GM12891 (cell line): ENCODE measurements around the gene STRIP2. TPM values are rescaled to one million over a fixed set of nuclear protein-coding genes. Genes with fewer than 3 reads are reported as not detected.

Experiments used
- DNase-seq: peaks from one replicate; pipeline ENCODE4 v3.0.0; 2011; ENCODE audit warnings: low spot score; ENCODE audit not compliant: insufficient read length
- FAIRE-seq: peaks from 2 replicates; lab custom pipeline; 2011; peaks lifted over from hg19 to GRCh38; lab: Jason Lieb, UNC
- PAX5 ChIP-seq: IDR thresholded peaks from 2 replicates; pipeline ENCODE4 v1.6.1; 2011; ENCODE audit warnings: low read length, moderate library complexity, mild to moderate bottlenecking; ENCODE audit not compliant: insufficient read depth, severe bottlenecking
- POLR2A ChIP-seq: IDR thresholded peaks from 2 replicates; pipeline ENCODE4 v1.6.1; 2011; ENCODE audit warnings: low read depth, low read length, control low read depth
- POLR2AphosphoS5 ChIP-seq: IDR thresholded peaks from 2 replicates; pipeline ENCODE4 v1.6.1; 2011; ENCODE audit warnings: low read depth, low read length, control low read depth
- POU2F2 ChIP-seq: IDR thresholded peaks from 2 replicates; pipeline ENCODE4 v1.6.1; 2011; ENCODE audit warnings: low read depth, mild to moderate bottlenecking, control low read depth, low read length, moderate library complexity
- SPI1 ChIP-seq: IDR thresholded peaks from 2 replicates; pipeline ENCODE4 v1.6.1; 2011; ENCODE audit warnings: low read depth, low read length, control low read depth
- TAF1 ChIP-seq: IDR thresholded peaks from 2 replicates; pipeline ENCODE4 v1.6.1; 2011; ENCODE audit warnings: low read depth, low read length, control low read depth
- polyA plus RNA-seq: library from polyadenylated mRNA; unstranded; fragments of >200 nt; gene quantifications from one replicate; pipeline ENCODE4 v1.2.1, GENCODE V29; 2012; ENCODE audit warnings: low read depth, missing spikeins, inconsistent platforms; ENCODE audit not compliant: missing spikeins

The STRIP2 gene, protein sequence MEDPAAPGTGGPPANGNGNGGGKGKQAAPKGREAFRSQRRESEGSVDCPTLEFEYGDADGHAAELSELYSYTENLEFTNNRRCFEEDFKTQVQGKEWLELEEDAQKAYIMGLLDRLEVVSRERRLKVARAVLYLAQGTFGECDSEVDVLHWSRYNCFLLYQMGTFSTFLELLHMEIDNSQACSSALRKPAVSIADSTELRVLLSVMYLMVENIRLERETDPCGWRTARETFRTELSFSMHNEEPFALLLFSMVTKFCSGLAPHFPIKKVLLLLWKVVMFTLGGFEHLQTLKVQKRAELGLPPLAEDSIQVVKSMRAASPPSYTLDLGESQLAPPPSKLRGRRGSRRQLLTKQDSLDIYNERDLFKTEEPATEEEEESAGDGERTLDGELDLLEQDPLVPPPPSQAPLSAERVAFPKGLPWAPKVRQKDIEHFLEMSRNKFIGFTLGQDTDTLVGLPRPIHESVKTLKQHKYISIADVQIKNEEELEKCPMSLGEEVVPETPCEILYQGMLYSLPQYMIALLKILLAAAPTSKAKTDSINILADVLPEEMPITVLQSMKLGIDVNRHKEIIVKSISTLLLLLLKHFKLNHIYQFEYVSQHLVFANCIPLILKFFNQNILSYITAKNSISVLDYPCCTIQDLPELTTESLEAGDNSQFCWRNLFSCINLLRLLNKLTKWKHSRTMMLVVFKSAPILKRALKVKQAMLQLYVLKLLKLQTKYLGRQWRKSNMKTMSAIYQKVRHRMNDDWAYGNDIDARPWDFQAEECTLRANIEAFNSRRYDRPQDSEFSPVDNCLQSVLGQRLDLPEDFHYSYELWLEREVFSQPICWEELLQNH
- polyA plus RNA-seq, result 0.37 TPM

DNA sequence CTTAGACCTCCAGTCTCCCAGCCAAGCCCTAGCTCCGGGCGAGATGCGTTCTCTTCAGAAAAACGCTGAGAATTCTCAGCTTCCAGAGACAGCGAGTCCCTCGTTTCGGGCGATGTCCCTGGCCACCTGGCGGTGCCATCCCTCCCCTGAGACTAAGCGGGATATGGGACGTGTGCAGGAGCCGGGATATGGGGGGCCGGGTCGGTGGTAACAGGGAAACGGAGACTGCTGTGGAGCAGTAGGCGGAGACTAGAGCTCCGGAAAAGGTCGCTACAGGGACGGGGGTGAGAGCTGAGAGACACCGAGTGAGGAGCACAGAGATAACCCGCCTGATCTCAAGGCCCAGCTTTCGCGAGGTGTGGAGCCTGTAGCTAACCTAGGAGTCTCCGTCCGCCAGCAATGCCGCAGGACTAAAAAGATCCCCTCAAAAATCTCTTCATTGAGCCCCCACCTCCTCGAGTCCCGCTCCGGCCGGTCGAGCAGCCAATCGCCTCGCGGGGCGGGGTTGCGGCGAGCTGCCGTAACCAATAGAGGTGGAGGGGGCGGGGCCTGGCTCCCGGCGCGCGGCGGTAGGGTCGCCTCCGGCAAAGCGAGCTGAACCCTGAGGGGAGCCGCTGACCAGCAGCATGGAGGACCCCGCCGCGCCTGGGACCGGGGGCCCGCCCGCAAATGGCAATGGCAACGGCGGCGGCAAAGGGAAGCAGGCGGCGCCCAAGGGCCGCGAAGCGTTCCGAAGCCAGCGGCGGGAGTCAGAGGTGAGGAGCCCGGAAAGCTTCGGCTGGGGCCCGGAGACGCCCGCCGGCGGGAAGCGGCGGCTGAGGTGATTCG, at the start of gene STRIP2:
Gene STRIP2 (plus strand): TSS at position 586 of the 828 bp plus-strand sequence. CDS start 41 bp downstream, at position 627.
- FAIRE-seq (peak; percentile 87), DNase-seq (peak; percentile 88)
- TF ChIP-seq POLR2AphosphoS5 (no peak), PAX5 (no peak), POU2F2 (no peak), TAF1 (no peak), POLR2A (no peak)

DNA sequence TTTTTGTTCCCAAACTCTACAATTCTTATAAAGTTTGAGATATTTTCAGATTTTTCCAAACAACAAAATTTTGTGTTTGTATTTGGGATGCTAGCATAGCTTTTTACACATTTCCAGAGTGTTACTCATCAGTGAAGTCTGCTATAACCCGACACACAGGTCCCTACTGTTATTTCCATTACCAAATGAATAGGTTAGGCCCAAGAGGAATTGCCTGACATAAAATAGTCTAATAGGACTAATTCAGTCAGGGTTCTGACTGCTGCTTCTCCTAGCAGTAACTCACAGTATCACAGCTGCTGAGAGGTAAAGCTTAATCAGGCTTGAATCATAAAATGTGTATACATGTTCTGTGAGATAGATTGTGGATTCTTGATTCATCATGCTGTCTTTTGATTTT, 49.1 kb upstream of the STRIP2 start:
- TF ChIP-seq POLR2A (no peak), POLR2AphosphoS5 (no peak), POU2F2 (no peak)
- no peak for FAIRE-seq
- DNase-seq, result no peak

DNA sequence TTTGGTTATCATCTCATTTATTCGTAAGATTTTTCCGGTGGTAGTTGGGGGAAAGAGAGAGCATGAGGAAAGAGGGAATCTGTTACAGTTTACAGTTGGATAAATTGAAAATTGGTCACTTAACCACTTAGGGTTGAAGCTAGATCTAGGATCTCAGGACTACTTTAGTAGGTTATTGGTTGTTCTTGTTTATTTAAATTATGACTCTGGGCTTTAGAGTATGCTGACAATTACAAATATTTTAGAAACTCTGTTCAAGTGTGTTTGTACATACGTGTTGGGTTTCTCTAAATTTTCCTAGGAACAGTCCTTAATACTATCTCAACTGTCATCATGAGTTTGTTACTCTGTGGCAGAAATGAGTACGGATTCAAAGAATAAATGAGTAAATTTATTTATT, 48.6 kb upstream of the STRIP2 start:
- DNase-seq, result no peak
- FAIRE-seq, result no peak
- TF ChIP-seq SPI1 (no peak), TAF1 (no peak), POLR2A (no peak), PAX5 (no peak), POLR2AphosphoS5 (no peak), POU2F2 (no peak)

DNA sequence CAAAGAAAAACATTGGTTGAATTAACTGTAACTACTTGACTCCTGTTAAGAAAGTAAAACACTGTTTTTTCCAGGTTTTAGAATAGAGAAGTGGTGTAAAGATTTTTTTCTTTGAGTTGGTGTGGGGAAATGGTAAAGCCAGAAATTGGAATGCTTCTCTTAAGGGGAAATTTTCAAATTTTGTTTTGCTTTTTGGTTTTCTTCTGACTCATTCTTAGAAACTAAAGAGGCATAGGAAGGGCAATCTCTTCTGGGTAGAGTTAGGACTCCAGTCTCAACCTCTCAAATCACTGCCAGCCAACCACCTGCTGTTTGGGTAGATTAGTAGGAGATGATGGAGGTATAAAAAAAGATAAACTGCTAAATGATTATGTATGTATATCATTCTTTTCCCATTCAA, 47.7 kb upstream of the STRIP2 start:
- FAIRE-seq, result no peak
- DNase-seq, result no peak
- TF ChIP-seq TAF1 (no peak), POLR2AphosphoS5 (no peak), SPI1 (no peak), POU2F2 (no peak), PAX5 (no peak), POLR2A (no peak)

DNA sequence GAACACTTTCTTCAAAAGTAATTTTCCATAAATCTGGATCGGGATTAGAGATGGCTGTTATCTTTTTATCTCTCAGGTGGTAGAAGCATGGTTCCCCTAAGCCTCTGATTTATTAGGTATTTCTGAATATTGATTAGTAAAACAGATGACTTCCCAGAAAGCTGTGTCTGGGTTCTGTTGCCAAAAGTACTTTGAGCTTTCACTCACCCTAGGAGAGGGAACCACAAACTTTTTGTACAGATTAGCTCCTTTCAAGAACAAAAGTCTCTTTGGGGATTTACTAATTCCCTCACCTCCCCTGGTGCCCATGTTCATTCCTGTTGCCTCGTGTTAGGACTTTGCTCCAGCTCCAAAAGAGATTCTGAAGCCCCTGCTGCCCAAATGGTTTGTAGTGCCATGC, 46.7 kb upstream of the STRIP2 start:
- no peak for FAIRE-seq
- TF ChIP-seq POLR2AphosphoS5 (no peak), POLR2A (no peak)
- no peak for DNase-seq

DNA sequence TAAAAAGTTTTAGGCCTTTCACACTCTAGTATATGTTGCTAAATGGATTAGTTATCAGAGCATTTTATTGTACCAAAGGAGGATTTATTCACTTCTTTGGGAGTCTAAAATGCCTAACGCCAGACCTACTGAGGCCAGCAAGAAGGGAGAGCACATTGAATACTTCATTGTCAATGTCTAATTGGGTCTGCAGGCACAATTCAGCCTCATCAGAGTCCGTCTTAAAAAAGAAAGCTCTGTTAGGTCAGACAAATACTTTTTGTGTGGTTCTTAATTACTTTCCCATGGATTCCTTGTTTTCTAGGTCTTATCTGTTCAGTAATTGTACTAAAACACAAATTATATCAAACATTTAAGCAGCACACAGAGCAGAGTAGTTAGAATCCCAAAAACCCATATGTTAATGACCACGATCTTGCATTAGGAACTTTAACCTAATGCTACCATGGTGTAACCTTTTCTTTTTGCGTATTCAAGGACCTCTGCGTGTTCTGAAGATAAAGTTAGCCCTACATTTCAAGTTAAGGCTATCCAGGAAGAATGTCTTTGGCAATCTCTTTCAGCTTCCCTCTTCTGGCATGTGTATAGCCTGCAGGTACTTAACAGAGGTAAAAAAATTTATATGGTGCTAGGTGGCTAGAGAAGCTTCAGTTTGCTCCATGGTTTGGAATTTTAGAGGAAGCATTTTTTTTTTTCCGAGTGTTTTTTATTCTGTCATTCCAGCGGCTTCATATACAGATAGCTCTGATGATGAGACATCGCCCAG, 45.7 kb upstream of the STRIP2 start:
- TF ChIP-seq PAX5 (no peak), POLR2AphosphoS5 (no peak), POU2F2 (no peak), SPI1 (no peak), TAF1 (no peak), POLR2A (no peak)
- DNase-seq, result no peak
- no peak for FAIRE-seq

DNA sequence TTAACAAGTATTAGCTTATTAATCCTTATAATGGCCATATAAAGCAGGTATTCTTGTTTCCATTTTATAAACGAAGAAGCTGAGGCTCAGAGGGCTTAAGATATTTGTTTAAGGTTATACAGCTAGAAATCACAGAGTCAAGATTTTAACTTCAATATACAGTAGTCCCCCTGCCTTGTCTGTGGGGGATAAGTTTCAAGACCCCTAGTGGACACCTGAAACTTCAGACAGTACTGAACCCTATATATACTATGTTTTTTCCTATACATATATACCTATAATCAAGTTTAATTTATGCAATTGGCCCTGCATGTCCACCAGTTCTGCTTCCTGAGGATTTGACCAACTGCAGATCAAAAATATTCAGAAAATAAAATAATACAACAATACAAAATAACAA, 44.4 kb upstream of the STRIP2 start:
- DNase-seq, result no peak
- FAIRE-seq, result no peak
- TF ChIP-seq PAX5, result no peak
- no peak for TF ChIP-seq TAF1
- TF ChIP-seq POLR2A, result no peak
- TF ChIP-seq POLR2AphosphoS5, result no peak
- TF ChIP-seq POU2F2, result no peak
- TF ChIP-seq SPI1, result no peak

DNA sequence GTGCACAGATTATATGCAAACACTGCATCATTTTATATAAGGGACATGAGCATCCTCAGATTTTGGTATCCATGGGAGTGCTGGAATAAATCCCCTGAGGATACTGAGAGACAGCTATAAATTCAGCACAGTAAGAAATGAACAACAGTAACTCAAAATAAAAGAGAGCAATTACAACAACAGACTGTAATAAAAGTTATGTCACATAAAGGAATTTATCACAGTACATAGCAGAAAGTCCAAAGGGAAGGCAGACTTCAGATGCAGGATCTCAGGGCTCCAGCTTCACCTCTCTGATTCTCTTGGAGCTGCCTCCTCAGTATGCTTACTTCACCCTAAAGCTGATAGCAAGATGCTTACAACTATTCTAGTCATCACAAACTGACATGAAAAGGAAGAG, 43.9 kb upstream of the STRIP2 start:
- no peak for FAIRE-seq
- no peak for DNase-seq
- TF ChIP-seq PAX5 (no peak), TAF1 (no peak)
